Skeletal muscle satellite cell (primary cell): ENCODE results near the gene GRID1.
"Not testable (repeated sequence)": the region's sequence is repeated elsewhere in the genome, so short reads cannot be mapped to it uniquely, and the experiment has no call there.

Experiments used
- H3K27me3 ChIP-seq: 2 replicates; pipeline ENCODE4 v1.7.0; 2013; ENCODE audit warnings: low read length; ENCODE audit not compliant: control insufficient read depth, insufficient read depth
- H3K36me3 ChIP-seq: 2 replicates; pipeline ENCODE4 v1.7.0; 2013; ENCODE audit warnings: mild to moderate bottlenecking, control low read depth, low read length; ENCODE audit not compliant: insufficient read depth
- H3K4me1 ChIP-seq: 2 replicates; pipeline ENCODE4 v1.7.0; 2013; ENCODE audit warnings: low read length; ENCODE audit not compliant: control insufficient read depth, insufficient read depth
- H3K4me2 ChIP-seq: 2 replicates; pipeline ENCODE4 v1.7.0; 2013; ENCODE audit warnings: mild to moderate bottlenecking, low read length
- H3K4me3 ChIP-seq: 2 replicates; pipeline ENCODE4 v1.7.0; 2013; ENCODE audit warnings: low read length
- H3K9ac ChIP-seq: 2 replicates; pipeline ENCODE4 v1.7.0; 2013; ENCODE audit warnings: mild to moderate bottlenecking, low read depth, low read length, moderate library complexity
- H3K9me3 ChIP-seq: replicated peaks from 2 replicates; pipeline ENCODE4 v1.7.0; 2013; ENCODE audit warnings: mild to moderate bottlenecking, control low read depth, low read length

Gene GRID1

DNA sequence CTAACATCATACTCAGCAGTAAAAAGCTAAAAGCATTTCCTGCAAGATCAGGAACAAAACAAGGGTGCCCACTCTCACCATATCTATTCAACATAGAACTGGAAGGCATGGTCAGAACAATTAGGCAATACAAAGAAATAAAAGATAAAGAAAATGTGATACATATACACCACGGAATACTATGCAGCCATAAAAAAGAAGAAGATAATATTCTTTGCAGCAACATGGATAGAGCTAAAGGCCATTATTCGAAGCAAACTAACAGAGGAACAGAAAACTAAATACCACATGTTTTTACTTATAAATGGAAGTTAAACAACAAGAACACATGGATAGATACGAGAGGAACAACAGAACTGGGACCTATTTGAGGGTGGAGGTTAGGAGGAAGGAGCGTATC lies 652.7 kb downstream of the GRID1 start:
- Histone ChIP-seq H3K9me3 (no peaks in the 10 kb centered on the region), H3K27me3 (no peaks in the 10 kb centered on the region), H3K4me2 (no peak overlapping the region), H3K9ac (no peak overlapping the region), H3K36me3 (no peaks in the 10 kb centered on the region), H3K4me3 (no peak overlapping the region), H3K4me1 (no peaks in the 10 kb centered on the region)

GRCh38 chr10:85702768-85703167 lies 663.8 kb downstream of the GRID1 start:
- no peaks in the 10 kb centered on the region for H3K27me3 ChIP-seq
- H3K4me2 ChIP-seq = no peak overlapping the region

DNA sequence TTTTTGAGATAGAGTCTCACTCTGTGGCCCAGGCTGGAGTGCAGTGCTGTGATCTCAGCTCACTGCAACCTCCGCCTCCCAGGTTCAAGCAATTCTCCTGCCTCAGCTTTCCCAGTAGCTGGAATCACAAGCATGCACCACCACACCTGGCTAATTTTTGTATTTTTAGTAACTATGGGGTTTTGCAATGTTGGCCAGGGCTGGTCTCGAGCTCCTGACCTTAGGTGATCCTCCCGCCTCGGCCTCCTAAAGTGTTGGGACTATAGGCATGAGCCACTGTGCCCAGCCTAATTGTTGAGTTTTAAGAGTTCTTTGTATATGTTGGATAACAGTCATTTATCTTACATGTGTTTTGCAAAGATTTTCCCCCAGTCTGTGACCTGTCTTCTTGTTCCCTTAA lies 667.5 kb downstream of the GRID1 start:
- not testable (repeated sequence) for H3K36me3 ChIP-seq, H3K9ac ChIP-seq, H3K4me2 ChIP-seq, H3K4me3 ChIP-seq, H3K9me3 ChIP-seq, H3K27me3 ChIP-seq, H3K4me1 ChIP-seq

More at GRCh38 chr10:85702768-85703167, 663.8 kb downstream of the GRID1 start:
- Histone ChIP-seq H3K9me3 (peaks cover 7% of the 10 kb centered on the region), H3K4me3 (no peak overlapping the region), H3K4me1 (no peaks in the 10 kb centered on the region), H3K9ac (no peak overlapping the region), H3K36me3 (no peaks in the 10 kb centered on the region)

DNA sequence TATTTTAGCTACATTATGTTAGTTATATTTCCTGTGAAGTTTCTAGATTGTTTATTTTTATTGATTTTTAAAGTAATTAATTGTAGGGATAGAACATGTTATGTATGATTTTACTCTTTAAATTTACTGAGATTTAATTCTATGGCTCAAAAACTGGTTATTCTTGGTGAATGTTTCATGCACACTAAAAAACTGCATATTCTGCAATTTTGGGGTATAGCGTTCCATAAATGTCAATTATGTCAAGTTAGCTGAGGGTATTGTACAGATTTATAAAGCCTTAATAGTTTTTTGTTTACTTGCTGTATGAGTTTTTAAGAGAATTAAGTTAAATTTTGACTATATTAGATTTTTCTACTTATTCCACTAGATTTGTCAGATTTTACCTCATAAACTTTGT lies 669.7 kb downstream of the GRID1 start:
- no peaks in the 10 kb centered on the region for H3K36me3 ChIP-seq
- H3K9ac ChIP-seq = no peak overlapping the region
- peaks cover 7% of the 10 kb centered on the region for H3K9me3 ChIP-seq
- no peaks in the 10 kb centered on the region for H3K27me3 ChIP-seq
- no peak overlapping the region for H3K4me3 ChIP-seq
- H3K4me2 ChIP-seq = no peak overlapping the region
- no peaks in the 10 kb centered on the region for H3K4me1 ChIP-seq

GRCh38 chr10:85682621-85683020 lies 684.0 kb downstream of the GRID1 start:
- Histone ChIP-seq H3K36me3 (no peaks in the 10 kb centered on the region), H3K4me1 (no peaks in the 10 kb centered on the region), H3K27me3 (no peaks in the 10 kb centered on the region), H3K9ac (no peak overlapping the region), H3K4me2 (no peak overlapping the region), H3K9me3 (no peaks in the 10 kb centered on the region), H3K4me3 (no peak overlapping the region)

GRCh38 chr10:85679710-85680109 lies 686.9 kb downstream of the GRID1 start:
- Histone ChIP-seq H3K4me3 (no peak overlapping the region), H3K9me3 (no peaks in the 10 kb centered on the region), H3K27me3 (no peaks in the 10 kb centered on the region), H3K36me3 (no peaks in the 10 kb centered on the region), H3K9ac (no peak overlapping the region), H3K4me1 (no peaks in the 10 kb centered on the region), H3K4me2 (no peak overlapping the region)

DNA sequence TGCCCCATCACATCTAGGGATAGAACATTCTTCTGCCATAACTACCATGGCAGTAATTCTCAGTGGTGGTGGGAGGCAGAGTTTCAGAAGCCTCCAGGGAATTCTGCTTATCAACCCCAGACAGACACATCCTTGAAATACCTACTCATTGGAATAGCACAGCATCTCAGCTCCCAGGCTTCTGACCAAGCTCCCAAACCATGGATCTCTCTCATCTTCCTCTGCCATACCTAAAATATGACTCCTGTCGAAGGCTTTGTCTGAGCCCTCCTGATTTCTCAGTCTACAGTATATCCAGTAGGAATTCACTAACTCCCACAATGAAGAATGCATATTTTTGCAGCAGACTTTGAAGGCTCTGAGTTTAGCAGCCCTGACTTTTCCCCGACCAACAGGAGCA lies 687.5 kb downstream of the GRID1 start:
- Histone ChIP-seq H3K9me3 (no peaks in the 10 kb centered on the region), H3K4me2 (no peak overlapping the region), H3K9ac (no peak overlapping the region), H3K27me3 (no peaks in the 10 kb centered on the region), H3K4me3 (no peak overlapping the region), H3K36me3 (no peaks in the 10 kb centered on the region), H3K4me1 (no peaks in the 10 kb centered on the region)

DNA sequence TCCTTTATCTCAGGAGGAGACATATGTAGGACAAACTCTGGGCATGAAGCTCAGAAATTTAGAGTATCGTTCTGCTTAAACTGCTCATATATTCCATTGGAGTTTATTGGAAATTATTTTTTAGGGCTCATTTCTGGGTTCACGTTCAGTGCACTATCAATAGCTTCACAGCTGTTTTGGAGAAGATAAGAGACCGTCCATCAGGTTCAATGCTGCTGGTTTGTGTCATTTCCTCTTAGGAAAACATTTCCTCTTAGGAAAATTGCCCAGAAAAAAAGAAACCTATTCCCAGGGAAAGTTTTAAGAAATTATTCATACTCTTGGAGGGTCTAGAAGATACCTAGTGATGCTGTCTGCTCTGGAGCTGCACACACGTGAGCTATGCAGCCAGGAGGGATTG lies 691.7 kb downstream of the GRID1 start:
- Histone ChIP-seq H3K4me3 (no peak overlapping the region), H3K9ac (no peak overlapping the region), H3K4me1 (no peaks in the 10 kb centered on the region), H3K27me3 (no peaks in the 10 kb centered on the region), H3K9me3 (no peaks in the 10 kb centered on the region), H3K36me3 (no peaks in the 10 kb centered on the region), H3K4me2 (no peak overlapping the region)

GRCh38 chr10:85673270-85673669 lies 693.3 kb downstream of the GRID1 start:
- no peaks in the 10 kb centered on the region for H3K4me1 ChIP-seq
- no peak overlapping the region for H3K4me2 ChIP-seq
- H3K4me3 ChIP-seq = no peak overlapping the region
- no peak overlapping the region for H3K9ac ChIP-seq
- H3K27me3 ChIP-seq = no peaks in the 10 kb centered on the region
- peaks cover 4% of the 10 kb centered on the region for H3K9me3 ChIP-seq
- no peaks in the 10 kb centered on the region for H3K36me3 ChIP-seq

DNA sequence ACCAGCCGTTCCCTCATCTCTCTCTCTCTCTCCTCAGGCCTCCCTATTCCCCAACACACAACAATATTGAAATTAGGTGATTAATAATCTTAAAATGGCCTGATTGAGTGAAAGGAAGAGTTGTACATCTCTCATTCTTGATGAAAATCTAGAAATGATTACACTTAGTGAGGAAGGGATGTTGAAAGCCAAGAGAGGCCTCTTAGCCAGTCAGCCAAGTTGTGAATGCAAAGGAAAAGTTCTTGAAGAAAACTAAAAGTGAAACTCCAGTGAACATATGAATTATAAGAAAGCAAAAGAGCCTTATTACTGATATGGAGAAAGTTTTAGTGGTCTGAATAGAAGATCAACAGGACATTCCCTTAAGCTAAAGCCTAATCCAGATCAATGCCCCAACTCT lies 695.1 kb downstream of the GRID1 start:
- no peaks in the 10 kb centered on the region for H3K27me3 ChIP-seq
- H3K9me3 ChIP-seq = peaks cover 4% of the 10 kb centered on the region
- no peak overlapping the region for H3K4me2 ChIP-seq
- no peak overlapping the region for H3K9ac ChIP-seq
- no peaks in the 10 kb centered on the region for H3K36me3 ChIP-seq
- no peak overlapping the region for H3K4me3 ChIP-seq
- H3K4me1 ChIP-seq = no peaks in the 10 kb centered on the region

- H3K9ac ChIP-seq = no peak overlapping the region
- H3K9me3 ChIP-seq = peaks cover 4% of the 10 kb centered on the region
- no peak overlapping the region for H3K4me3 ChIP-seq
- no peak overlapping the region for H3K4me2 ChIP-seq
- no peaks in the 10 kb centered on the region for H3K4me1 ChIP-seq
- no peaks in the 10 kb centered on the region for H3K36me3 ChIP-seq
- H3K27me3 ChIP-seq = no peaks in the 10 kb centered on the region
Measured at GRCh38 chr10:85668522-85668921, 698.1 kb downstream of the GRID1 start.

GRCh38 chr10:85667638-85668233 lies 698.9 kb downstream of the GRID1 start:
- H3K9me3 ChIP-seq = peaks cover 4% of the 10 kb centered on the region
- no peak overlapping the region for H3K9ac ChIP-seq
- H3K4me3 ChIP-seq = no peak overlapping the region
- H3K36me3 ChIP-seq = no peaks in the 10 kb centered on the region
- no peaks in the 10 kb centered on the region for H3K4me1 ChIP-seq
- no peak overlapping the region for H3K4me2 ChIP-seq
- H3K27me3 ChIP-seq = no peaks in the 10 kb centered on the region
